HG03159 (cell line): ENCODE results near the gene PLCL2.

ENCODE experiments used
- ATAC-seq: cut with Tn5 transposase; IDR thresholded peaks from one replicate; pipeline ENCODE4 v1.9.1; 2021; ENCODE audit warnings: mild to moderate bottlenecking, moderate library complexity; ENCODE audit not compliant: unreplicated experiment

Gene PLCL2

DNA sequence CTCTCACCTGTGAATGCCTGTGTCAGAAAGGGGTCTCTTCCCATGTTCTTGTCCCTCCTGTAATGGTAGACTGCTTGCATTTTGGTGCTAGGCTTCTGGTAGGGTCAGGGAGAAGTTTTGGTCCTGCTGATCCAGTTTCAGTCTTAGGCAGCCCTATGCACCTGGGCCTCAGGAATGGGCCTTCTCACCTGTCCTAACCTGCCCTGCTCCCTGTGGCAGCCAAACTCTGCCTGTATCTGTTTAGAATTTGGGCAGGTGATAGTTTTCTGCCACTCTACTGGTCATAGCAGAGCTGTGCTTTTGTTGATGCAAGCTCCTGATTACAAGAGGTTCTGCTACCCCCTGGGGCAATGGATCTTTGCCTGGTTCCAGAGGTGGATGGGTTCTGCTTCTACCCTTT, 118.7 kb downstream of the PLCL2 start:
- no peak for ATAC-seq

DNA sequence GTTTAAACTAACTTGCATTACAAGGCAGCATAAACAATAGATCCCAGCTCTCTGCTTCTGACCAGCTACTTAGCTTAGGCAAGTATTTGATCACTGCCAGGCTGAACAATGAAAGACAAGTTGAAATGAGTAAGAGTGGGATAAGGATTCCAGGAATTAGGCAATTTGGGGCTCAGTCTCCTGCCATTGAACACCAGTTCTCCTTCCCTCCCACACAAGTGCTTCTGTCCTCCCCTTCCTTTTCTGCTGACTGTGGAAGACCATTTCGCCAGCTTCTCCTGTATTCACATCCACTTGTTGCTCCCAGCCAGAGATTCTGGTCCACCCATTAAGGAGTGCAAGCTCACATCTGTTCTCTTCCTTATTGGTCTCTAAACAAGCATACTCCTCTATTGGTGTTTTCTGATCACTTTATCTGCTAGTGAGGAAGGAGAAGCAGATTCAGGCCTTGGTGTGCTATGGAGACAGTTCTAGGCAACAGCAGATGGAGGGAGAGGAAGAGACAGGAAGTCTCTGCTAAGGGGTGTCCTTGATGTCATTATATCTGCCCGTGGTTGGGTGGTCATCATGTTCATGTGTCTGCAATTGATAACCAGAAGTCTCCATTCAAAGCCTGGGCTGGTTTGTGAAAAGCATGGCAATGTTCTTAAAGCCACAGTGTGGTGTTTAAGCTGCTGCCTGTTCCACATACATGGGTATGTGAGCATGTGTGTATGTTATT, 121.5 kb downstream of the PLCL2 start:
- ATAC-seq = no peak

DNA sequence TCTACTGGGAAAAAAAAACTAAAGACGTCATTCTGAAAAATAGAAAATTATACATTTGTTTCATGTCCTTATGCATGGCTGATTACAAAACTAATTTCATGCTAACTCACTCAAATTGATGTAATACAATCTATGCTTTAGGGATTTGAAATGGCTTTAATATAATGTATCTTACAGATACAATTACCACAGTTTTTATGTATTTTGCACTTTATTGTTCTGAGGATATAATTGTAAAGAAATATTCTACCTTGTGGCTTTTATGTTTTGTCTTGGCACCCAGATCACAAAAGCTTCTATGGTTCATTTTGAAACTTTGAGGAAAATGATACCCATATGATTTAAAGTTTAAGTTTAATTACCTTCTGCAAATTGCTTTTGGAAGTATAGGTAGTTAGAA, 122.5 kb downstream of the PLCL2 start:
- ATAC-seq = no peak

DNA sequence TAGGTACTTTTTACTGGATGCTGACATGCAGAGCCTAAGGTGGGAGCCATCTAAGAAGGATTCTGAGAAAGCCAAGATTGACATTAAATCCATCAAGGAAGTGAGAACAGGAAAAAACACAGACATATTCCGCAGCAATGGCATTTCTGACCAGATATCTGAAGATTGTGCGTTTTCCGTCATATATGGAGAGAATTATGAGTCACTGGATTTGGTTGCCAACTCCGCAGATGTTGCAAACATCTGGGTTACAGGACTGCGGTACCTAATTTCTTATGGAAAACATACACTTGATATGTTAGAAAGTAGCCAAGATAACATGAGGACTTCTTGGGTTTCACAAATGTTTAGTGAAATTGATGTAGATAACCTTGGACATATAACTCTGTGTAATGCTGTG, 125.1 kb downstream of the PLCL2 start:
- no peak for ATAC-seq

DNA sequence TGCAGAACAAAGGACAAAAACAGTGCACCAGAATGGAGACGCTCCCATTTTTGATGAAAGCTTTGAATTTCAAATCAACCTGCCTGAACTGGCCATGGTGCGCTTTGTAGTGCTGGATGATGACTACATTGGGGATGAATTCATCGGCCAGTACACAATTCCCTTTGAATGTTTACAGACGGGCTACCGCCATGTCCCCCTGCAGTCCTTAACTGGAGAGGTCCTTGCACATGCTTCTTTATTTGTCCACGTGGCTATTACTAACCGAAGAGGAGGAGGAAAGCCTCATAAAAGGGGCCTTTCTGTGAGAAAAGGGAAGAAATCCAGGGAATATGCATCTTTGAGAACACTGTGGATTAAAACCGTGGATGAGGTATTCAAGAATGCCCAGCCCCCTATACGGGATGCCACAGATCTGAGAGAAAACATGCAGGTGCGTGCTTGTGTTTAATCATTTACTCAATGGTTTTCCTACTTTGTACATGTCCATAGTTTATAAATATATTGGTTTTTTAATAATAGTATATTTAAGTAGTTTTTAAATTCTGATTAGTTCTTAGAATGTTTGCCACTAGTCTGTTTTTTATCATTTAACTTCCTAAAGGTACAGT, 127.1 kb downstream of the PLCL2 start:
- no peak for ATAC-seq

DNA sequence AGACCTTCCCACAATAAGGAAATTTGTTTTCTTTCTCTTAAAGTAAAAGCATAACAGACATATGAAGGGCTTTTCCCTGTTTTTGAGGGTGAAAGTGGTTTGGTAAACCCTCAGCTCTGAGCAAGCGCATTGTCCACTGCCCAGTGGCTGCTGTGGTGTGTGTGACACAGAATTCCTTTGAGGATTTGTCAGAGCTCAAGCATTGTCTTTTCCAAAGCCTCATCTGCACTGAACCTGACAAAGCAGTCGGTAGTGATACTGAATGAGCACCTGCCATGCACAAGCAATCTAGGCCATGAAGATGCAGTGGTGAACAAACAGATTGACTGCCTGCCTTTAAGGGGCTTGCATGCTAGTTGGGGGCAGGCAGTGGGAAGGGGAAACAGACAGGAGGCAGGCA, 128.3 kb downstream of the PLCL2 start:
- no peak for ATAC-seq

DNA sequence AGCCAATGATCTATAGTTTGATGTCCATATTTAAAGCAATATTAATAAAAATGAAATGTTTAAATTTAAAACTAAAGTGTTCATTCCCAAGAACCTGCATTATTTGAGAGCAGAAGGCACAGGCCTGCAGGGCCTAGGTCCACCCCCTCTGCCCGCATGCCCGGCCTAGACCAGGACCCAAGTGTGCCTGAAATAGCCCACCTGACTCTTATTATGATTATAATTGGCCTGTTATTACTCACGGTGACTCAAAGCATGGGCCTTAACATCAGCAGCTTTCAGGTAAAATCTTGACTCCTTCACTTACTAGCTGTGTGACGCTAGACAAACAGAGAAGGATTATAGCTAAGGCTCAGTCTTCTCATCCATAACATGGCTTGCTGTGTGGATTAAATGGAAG, 128.8 kb downstream of the PLCL2 start:
- ATAC-seq = no peak

DNA sequence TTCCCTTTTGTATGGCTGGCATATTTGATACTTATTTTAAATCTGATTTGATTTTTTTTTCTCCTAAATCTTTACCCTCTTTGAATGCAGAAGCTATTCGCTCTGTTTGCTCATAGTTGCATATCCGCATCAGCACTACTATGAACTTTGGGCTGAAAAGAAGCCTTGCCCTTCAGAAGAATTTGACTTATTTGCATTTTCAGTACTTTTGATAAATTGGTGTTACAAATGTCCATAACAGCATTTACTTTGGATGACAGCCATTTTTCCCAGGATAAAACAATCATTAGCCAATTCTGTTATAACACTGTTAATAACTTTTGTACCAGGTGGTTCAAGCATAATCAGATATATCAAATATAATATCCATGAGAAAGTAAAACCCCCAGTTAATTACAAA, 129.5 kb downstream of the PLCL2 start:
- ATAC-seq = no peak

DNA sequence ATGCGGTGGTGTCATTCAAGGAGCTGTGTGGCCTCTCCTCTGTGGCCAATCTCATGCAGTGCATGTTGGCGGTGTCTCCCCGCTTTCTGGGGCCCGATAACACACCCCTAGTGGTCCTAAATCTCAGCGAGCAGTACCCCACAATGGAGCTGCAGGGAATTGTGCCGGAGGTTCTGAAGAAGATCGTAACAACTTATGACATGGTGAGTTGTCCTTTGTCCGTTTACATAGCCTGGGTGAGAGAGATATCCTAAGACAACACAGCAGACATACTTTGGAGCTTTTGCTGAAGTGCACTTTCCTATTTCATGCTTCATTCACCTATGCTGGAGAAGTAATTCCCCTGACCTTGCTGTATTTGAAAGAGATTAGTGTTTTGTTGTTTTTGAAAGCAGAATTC, 130.0 kb downstream of the PLCL2 start:
- no peak for ATAC-seq

DNA sequence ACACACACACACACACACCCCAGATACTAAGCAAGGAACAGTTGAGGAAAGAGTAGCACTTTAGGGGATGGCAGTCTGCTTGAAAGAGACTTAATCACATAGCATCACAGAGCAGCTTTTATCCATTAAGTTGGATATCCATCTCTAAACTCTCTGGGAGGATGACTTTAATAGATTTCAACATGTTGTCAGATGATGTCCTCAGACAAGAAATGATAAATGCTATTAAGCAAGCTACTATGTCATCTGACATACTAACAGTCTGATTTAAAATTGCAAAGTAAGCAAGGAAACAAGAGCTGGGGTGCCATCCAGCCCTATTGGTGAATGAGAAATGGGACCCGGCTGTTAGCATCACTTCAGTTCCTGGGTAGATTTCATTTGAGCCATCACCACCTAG, 136.9 kb downstream of the PLCL2 start:
- no peak for ATAC-seq

DNA sequence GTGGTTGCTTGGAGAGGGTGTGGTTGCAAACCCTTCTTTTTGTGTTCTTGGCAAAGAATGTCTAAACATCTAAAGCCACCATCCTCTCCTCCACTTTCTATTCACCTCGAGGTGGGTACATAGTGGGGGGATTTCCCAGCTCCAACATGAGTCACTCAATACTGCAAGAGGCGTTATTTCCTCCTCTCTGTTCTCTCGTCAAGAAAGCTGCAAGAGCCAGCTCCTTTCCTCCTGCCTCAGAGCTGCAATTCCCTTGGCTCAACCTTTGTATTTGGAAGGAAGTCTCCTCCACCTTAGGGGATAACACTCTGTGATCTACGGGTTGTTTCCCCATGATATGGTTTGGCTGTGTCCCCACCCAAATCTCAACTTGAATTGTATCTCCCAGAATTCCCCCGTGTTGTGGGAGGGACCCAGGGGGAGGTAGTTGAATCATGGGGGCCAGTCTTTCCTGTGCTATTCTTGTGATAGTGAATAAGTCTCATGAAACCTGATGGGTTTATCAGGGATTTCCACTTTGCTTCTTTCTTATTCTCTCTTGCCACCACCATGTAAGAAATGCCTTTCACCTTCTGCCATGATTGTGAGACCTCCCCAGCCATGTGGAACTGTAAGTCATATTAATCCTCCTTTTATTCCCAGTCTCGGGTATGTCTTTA, 138.4 kb downstream of the PLCL2 start:
- ATAC-seq = peak; percentile 95

DNA sequence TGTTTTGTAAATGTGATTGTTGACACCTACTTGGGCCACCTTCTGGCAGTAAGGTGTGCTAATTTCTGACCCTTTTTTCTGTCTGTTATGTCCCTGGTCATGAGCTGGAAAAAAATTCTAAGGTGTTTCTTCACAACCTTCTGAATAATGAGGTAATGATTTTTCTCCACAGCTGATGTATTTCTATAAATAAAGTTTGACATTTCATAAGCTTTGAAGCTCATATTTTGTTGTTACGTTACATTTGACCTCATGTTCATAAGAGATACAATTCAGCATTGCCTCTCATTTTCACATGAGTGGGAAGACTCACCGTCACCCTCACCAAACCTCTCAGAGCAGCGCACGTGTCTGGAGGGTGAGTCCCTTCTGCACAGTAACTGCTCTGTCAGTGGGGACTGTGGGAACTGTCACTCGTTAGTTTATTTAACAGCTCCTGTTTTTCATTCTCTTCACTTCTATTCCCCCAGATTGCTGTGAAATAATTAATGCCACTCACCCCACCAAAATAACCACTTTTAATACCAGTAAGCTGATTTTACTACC, 140.9 kb downstream of the PLCL2 start:
- ATAC-seq = no peak

DNA sequence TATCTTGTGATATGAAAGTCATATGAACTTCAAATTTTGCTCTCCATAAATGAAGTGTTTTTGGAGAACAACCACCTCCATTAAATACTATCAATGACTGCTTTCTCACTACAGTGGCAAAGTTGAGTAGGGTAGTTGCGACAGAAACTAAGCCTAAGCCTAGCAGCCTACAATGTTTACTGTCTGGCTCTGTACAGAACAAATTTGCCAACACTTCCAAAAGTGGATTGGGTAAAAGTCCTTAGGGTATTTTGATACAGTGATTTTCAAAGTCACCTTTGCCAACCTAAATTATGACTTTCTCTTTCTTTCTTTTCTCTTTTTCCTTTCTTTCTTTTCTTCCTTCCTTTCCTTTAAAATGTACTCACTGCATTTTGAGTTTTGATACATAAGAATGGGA, 142.6 kb downstream of the PLCL2 start:
- ATAC-seq = no peak

DNA sequence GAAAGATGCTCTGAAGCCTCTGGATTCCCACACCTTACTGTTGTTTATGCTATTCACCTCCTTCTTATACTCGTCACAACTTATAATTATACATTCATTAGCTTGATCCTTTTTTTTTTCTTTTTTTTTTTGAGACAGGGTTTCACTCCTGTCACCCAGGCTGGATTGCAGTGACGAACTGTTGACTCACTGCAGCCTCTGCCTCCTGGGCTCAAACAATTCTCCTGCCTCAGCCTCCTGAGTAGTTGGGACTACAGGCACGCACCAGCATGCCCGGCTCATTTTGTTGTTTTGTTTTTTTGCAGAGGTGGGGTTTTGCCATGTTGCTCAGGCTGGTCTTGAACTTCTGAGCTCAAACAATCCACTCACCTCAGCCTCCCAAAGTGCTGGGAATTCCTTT, 143.6 kb downstream of the PLCL2 start:
- ATAC-seq = no peak

DNA sequence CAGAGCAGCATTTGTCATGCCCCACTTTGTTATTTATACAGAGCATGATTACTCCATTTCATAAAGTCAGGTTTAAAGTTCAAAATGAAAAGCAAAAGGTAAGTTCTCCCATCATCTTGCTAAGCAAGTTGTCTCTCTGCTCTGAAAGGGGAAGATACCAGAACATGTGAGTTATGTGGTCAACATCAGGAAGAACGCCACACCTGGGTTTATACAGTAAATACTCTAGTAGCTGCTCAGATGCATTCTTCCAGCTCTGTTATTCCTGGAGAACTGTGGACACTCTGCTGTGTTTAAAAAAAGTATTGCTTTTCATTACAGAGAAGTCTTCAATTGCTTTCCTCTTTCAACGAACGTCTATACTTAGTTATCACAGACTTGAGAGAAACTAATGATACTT, 145.7 kb downstream of the PLCL2 start:
- ATAC-seq = no peak

DNA sequence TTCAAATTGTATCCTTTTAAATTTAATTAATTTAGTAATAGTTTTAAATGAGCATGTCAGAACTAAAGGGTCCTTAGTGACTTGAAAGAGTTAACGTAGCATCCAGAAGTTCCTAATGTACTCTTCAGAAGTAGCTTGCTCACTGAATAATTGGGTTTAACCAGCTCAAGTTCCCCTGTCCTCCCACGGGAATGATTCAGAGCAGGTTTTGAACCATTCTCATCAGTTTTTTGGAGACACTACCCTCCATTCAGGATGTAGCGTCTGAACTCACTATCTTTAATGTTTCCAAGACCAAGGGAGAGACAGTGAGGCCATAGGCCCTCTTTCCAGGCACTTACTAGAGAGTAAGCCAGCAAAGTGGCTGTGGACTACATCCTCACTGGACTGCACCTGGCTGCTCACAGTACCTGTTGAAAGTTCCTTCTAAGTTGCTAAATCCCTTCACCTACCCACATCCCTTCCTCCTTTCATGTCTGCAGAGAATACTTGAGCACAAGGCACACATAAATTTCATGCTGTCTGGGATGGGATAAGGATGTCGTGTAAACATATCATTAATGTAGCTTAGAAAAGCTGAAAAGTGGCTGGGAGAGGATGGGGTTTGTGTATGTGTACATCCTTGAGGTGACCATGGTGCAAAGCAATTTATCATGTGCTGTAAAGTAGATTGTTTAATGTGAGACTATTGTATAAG, 146.3 kb downstream of the PLCL2 start:
- ATAC-seq = no peak

DNA sequence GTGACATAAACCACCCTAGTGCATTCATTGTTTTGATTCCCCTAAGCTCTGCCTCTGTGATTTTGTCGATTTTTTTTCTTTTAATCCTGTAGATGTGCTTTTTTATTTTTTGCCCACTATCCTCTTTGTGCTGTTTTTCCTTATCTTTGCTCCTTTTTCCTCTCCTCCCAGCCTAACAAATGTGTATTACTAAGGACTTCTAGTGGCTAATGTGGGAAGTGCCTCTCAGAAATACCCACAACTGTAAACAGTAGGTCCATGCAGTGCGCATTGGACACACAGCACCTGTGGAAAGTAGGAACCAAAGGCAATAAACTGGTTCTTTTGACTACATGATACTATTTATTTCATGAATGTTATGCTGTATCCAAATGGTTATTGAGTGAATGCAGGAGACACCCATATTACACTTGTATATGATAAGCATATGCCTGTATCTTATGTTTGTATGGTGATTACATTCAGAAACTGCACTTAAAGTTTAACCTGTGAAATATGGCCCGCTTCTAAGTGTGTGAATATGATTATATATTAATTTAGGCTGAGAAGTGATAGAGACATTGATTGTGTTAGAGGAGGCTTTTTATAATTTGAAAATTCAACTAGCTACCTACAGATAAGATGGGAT, 147.8 kb downstream of the PLCL2 start:
- ATAC-seq = no peak

DNA sequence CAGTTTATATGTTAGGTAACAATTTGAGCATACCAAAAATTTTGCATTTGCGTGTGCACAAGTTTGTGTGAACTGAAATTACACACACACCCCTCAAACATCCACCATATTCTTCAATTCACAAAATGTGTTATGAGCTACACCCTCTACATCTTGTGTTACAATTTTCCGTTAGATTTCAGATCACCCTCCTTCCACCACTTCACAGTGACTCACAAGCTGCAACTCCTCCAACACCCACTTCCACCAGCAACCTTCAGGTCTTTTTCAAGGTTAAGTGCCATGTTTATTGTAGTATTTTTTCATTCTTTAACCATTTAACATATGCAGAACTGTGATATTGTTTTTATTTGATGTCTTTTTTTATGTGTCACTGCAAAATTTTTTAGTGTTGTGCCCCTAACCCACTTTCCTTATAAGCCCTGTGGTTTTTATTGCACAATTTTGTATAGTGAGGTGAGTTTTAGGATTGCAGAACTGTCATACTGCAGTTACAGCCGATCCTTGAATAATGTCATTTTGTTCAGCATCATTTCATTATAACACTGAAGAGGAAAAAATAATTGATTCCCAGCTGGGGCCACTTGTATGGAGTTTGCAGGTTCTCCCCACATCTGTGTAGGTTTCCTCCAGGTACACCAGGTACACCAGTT, 148.9 kb downstream of the PLCL2 start:
- no peak for ATAC-seq

DNA sequence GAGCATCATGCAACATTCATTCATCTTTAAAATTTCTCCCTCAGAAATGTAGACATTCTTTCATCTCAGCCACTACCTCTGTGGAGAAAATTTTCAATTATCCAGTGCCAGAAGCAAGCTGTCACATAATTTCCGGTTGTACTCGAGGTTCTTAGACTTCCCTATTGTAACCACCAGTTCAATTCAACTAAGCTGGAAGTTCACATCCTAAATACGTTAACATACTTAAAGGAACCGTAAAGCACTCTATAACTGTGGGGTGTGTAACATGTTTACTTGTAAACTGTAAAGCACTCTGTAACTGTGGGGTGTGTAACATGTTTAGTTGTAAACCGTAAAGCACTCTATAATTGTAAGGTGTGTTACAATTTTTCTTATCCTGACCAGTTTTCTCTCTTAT, 150.3 kb downstream of the PLCL2 start:
- ATAC-seq = no peak

DNA sequence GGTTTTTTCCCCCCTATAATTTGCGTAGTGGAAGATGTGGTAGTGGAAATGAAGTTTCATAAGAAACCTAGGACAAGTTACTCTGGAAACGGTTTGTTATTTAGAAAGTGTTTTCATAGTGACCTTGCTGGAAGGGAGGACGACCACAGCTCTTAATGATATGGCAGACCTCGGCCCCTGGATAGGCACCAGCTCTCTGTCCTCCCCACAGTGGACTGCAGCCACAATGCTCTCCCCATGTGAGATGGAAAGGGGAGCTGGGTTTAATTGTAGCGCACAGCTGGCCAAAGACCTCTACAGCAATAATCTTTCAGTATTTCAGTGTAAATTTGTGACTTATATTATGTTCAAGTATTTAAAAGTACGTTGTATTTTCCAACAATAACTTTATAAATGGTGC, 151.2 kb downstream of the PLCL2 start:
- ATAC-seq = no peak

DNA sequence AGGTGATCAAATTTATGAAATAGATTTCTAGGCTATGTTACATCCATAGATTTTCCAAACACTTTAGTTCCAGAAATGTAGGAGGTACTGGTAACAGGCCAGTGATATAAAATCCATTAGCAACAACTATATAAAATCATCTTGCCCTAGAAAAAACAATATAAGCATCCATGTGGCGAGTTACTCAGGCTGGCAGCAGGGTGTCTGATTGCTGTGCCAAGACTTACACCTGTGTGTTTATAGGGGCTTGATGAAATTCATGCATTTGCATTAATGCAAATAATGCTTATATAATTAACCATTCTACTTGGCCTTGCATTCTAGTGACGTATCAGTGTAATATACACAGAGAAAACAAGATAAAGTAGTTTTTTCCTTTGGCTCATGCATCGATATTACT, 153.4 kb downstream of the PLCL2 start:
- no peak for ATAC-seq
